PC-9 (cell line): ENCODE data around the gene PDCD1LG2. TPM values are rescaled to one million over a fixed set of nuclear protein-coding genes. Genes with fewer than 3 reads are reported as not detected.
A peak's percentile ranks its signal among the peaks of the same experiment; 100 is the strongest.

Experiments used
- BruUV-seq: library from RNA; stranded (reverse); fragments of 400-500 nt; replicated peaks from 2 replicates; lab custom pipeline; 2021; lab: Mats Ljungman, UMichigan
- CTCF ChIA-PET: fragments of 300-600 bp; sonication (Branson Sonifier 250); formaldehyde crosslinking; loops from one replicate; lab custom pipeline; 2022; ENCODE audit warnings: antibody characterized with exemption; lab: Charles Lee
- POLR2A ChIA-PET: fragments of 300-600 bp; sonication (Branson Sonifier 250); formaldehyde crosslinking; loops from one replicate; lab custom pipeline; 2022; ENCODE audit warnings: antibody characterized with exemption; ENCODE audit not compliant: unreplicated experiment; lab: Charles Lee
- DNase-seq, 2 experiments: peaks; one replicate each; pipeline versions ENCODE4 v3.0.0 to v3.0.0-alpha.2; 2015 to 2022; ENCODE audit warnings: mixed read lengths in 1 of 2
- H2AFZ ChIP-seq: fragments of 200-600 bp; sonication (generic); 2 replicates; pipeline ENCODE4 v1.8.1; 2017; ENCODE audit warnings: antibody characterized with exemption
- H3F3A ChIP-seq: fragments of 200-600 bp; sonication (generic); 2 replicates; pipeline ENCODE4 v1.8.1; 2017; ENCODE audit warnings: antibody characterized with exemption, mild to moderate bottlenecking, low read depth; ENCODE audit not compliant: insufficient read depth
- H3K27ac ChIP-seq: fragments of 200-600 bp; sonication (generic); 2 replicates; pipeline ENCODE4 v1.6.1; 2016; ENCODE audit warnings: mixed run types
- H3K27me3 ChIP-seq: fragments of 200-600 bp; sonication (generic); 2 replicates; pipeline ENCODE4 v1.6.1; 2016; ENCODE audit warnings: low read depth, mixed run types; ENCODE audit not compliant: insufficient read depth
- H3K36me3 ChIP-seq: fragments of 200-600 bp; sonication (generic); 2 replicates; pipeline ENCODE4 v1.6.1; 2016; ENCODE audit warnings: low read depth, mixed run types
- H3K4me1 ChIP-seq: fragments of 200-600 bp; sonication (generic); replicated peaks from 2 replicates; pipeline ENCODE4 v1.6.1; 2016; ENCODE audit warnings: mixed run types; ENCODE audit not compliant: insufficient read depth
- H3K4me2 ChIP-seq: fragments of 200-600 bp; sonication (generic); 2 replicates; pipeline ENCODE4 v1.6.1; 2017; ENCODE audit warnings: mixed run types
- H3K4me3 ChIP-seq: fragments of 200-600 bp; sonication (generic); 2 replicates; pipeline ENCODE4 v1.6.1; 2016; ENCODE audit warnings: mixed run types
- H3K79me2 ChIP-seq: fragments of 200-600 bp; sonication (generic); 2 replicates; pipeline ENCODE4 v1.6.1; 2017; ENCODE audit warnings: low read depth, mixed run types
- H3K9me2 ChIP-seq: fragments of 200-600 bp; sonication (generic); 2 replicates; pipeline ENCODE4 v1.8.1; 2017; ENCODE audit warnings: mild to moderate bottlenecking; ENCODE audit not compliant: insufficient read depth
- H3K9me3 ChIP-seq: fragments of 200-600 bp; sonication (generic); 2 replicates; pipeline ENCODE4 v1.8.1; 2016; ENCODE audit warnings: low read depth; ENCODE audit not compliant: insufficient read depth
- H4K20me1 ChIP-seq: fragments of 200-600 bp; sonication (generic); 2 replicates; pipeline ENCODE4 v1.8.1; 2017; ENCODE audit not compliant: insufficient read depth
- CTCF ChIP-seq: fragments of 200-600 bp; sonication (generic); conservative IDR thresholded peaks from 2 replicates; pipeline ENCODE4 v1.6.1; 2017; ENCODE audit warnings: mixed run types, antibody characterized with exemption, mild to moderate bottlenecking, moderate library complexity
- EZH2 ChIP-seq: fragments of 200-600 bp; sonication (generic); IDR thresholded peaks from 2 replicates; pipeline ENCODE4 v1.8.0; 2017; ENCODE audit warnings: antibody characterized with exemption, low read depth
- intact Hi-C: fragments of 100-400 bp; cut with micrococcal nuclease; formaldehyde crosslinking; loops from one replicate; pipeline ENCODE4 v1.10.0; 2022; ENCODE audit not compliant: unreplicated experiment
- total RNA-seq: library from RNA; stranded (reverse); gene quantifications from 2 replicates; pipeline ENCODE4 v1.2.3, GENCODE V29; 2021

Gene PDCD1LG2
- total RNA-seq, 1 experiment from 2014 or later: 1.4 TPM

- H2AFZ ChIP-seq: no peak overlapping the region
- no peak overlapping the region for H3K27ac ChIP-seq
Measured at GRCh38 chr9:5543875-5544702, 33.8 kb downstream of the PDCD1LG2 start.

GRCh38 chr9:5549658-5550650 is 39.6 kb downstream of the PDCD1LG2 start:
- ChIA-PET CTCF (no interaction called here), POLR2A (no interaction called here)
- no peaks in the 10 kb centered on the region for H3K27me3 ChIP-seq
- peaks cover 9% of the 10 kb centered on the region for H3F3A ChIP-seq
- TF ChIP-seq CTCF (no peak), EZH2 (no peak)
- no peaks in the 10 kb centered on the region for H4K20me1 ChIP-seq
- H3K79me2 ChIP-seq: no peaks in the 10 kb centered on the region
- H3K4me3 ChIP-seq: no peak overlapping the region
- H2AFZ ChIP-seq: no peak overlapping the region
- DNase-seq: peak in 1 of 2 experiments; percentile 62
- peak overlapping the region; percentile 63 for H3K27ac ChIP-seq
- no peaks in the 10 kb centered on the region for H3K9me2 ChIP-seq
- H3K4me2 ChIP-seq: peak overlapping the region; percentile 27; the same call in 1 of the 2 replicates
- BruUV-seq: no TSS peak
- H3K36me3 ChIP-seq: no peaks in the 10 kb centered on the region
- no peaks in the 10 kb centered on the region for H3K9me3 ChIP-seq
- H3K4me1 ChIP-seq: peaks cover 27% of the 10 kb centered on the region
- intact Hi-C loops: no loop called here

More at GRCh38 chr9:5543875-5544702, 33.8 kb downstream of the PDCD1LG2 start:
- DNase-seq: no peak
- no peaks in the 10 kb centered on the region for H3K9me2 ChIP-seq
- TF ChIP-seq CTCF: no peak
- TF ChIP-seq EZH2: no peak
- H3K79me2 ChIP-seq: no peaks in the 10 kb centered on the region
- H4K20me1 ChIP-seq: no peaks in the 10 kb centered on the region
- no peaks in the 10 kb centered on the region for H3K9me3 ChIP-seq
- CTCF ChIA-PET: no interaction called here
- POLR2A ChIA-PET: interaction anchor here (0.8 kb wide), 1 partner anchor 633 kb away, joined by 17 read pairs; no protein-coding TSS in a partner anchor
- H3F3A ChIP-seq: no peaks in the 10 kb centered on the region
- intact Hi-C loops: no loop called here
- H3K4me1 ChIP-seq: no peaks in the 10 kb centered on the region
- H3K4me2 ChIP-seq: no peak overlapping the region
- H3K36me3 ChIP-seq: no peaks in the 10 kb centered on the region
- H3K4me3 ChIP-seq: no peak overlapping the region
- no TSS peak for BruUV-seq
- no peaks in the 10 kb centered on the region for H3K27me3 ChIP-seq

- Histone ChIP-seq H3K27ac (no peak overlapping the region), H3K4me2 (no peak overlapping the region), H3K4me3 (no peak overlapping the region), H3F3A (peaks cover 9% of the 10 kb centered on the region), H3K9me3 (no peaks in the 10 kb centered on the region), H3K79me2 (no peaks in the 10 kb centered on the region), H3K4me1 (peaks cover 32% of the 10 kb centered on the region), H3K36me3 (no peaks in the 10 kb centered on the region), H3K27me3 (no peaks in the 10 kb centered on the region), H2AFZ (no peak overlapping the region), H3K9me2 (no peaks in the 10 kb centered on the region), H4K20me1 (no peaks in the 10 kb centered on the region)
- TF ChIP-seq CTCF (no peak), EZH2 (no peak)
- DNase-seq: no peak
- intact Hi-C loops: no loop called here
- ChIA-PET POLR2A (no interaction called here), CTCF (no interaction called here)
- BruUV-seq: no TSS peak
Measured at GRCh38 chr9:5551368-5552150, 41.2 kb downstream of the PDCD1LG2 start.
